ENCODE data around the gene MRPL18.
A peak's percentile ranks its signal among the peaks of the same experiment; 100 is the strongest.

MRPL18 gene

GRCh38 chr6:159837511-159837910 is 47.2 kb downstream of the MRPL18 start:
- no peak for ATAC-seq

GRCh38 chr6:159838020-159838744 is 47.9 kb downstream of the MRPL18 start:
- ATAC-seq = no peak
- TF ChIP-seq TCF4 (CRISPR knock-in tag; IDR thresholded peaks at IDR 0.05; ENCODE audit: borderline replicate concordance) (no peak), RARB (CRISPR knock-in tag; IDR thresholded peaks at IDR 0.05) (no peak), CSDC2 (CRISPR knock-in tag; IDR thresholded peaks at IDR 0.05) (no peak), TSHZ2 (CRISPR knock-in tag; IDR thresholded peaks at IDR 0.05) (no peak), ARNTL (CRISPR knock-in tag; IDR thresholded peaks at IDR 0.05; ENCODE audit: borderline replicate concordance, low read depth) (no peak), ZFP30 (CRISPR knock-in tag; IDR thresholded peaks at IDR 0.05) (no peak), TOX (CRISPR knock-in tag; IDR thresholded peaks at IDR 0.05; ENCODE audit: borderline replicate concordance) (no peak), OSR1 (CRISPR knock-in tag; IDR thresholded peaks at IDR 0.05) (no peak), BACH2 (CRISPR knock-in tag; IDR thresholded peaks at IDR 0.05; ENCODE audit: borderline replicate concordance) (no peak), ZNF8 (CRISPR knock-in tag; IDR thresholded peaks at IDR 0.05) (no peak), ESRRG (CRISPR knock-in tag; IDR thresholded peaks at IDR 0.05) (no peak), PPARA (CRISPR knock-in tag; IDR thresholded peaks at IDR 0.05; ENCODE audit: borderline replicate concordance) (no peak), ZC3H10 (CRISPR knock-in tag; IDR thresholded peaks at IDR 0.05) (no peak), CSRNP3 (CRISPR knock-in tag; IDR thresholded peaks at IDR 0.05) (no peak), GLIS3 (CRISPR knock-in tag; IDR thresholded peaks at IDR 0.05) (no peak), ZFP3 (CRISPR knock-in tag; IDR thresholded peaks at IDR 0.05) (no peak), ZNF70 (CRISPR knock-in tag; IDR thresholded peaks at IDR 0.05) (no peak)
- TF ChIP-seq, protein P1, sequence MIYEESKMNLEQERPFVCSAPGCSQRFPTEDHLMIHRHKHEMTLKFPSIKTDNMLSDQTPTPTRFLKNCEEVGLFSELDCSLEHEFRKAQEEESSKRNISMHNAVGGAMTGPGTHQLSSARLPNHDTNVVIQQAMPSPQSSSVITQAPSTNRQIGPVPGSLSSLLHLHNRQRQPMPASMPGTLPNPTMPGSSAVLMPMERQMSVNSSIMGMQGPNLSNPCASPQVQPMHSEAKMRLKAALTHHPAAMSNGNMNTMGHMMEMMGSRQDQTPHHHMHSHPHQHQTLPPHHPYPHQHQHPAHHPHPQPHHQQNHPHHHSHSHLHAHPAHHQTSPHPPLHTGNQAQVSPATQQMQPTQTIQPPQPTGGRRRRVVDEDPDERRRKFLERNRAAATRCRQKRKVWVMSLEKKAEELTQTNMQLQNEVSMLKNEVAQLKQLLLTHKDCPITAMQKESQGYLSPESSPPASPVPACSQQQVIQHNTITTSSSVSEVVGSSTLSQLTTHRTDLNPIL (CRISPR knock-in tag; IDR thresholded peaks at IDR 0.05; ENCODE audit: low read depth) = no peak

More at GRCh38 chr6:159837511-159837910, 47.2 kb downstream of the MRPL18 start:
- TF ChIP-seq ZFP3 (CRISPR knock-in tag; IDR thresholded peaks at IDR 0.05) (no peak), TOX (CRISPR knock-in tag; IDR thresholded peaks at IDR 0.05; ENCODE audit: borderline replicate concordance) (no peak), ZNF8 (CRISPR knock-in tag; IDR thresholded peaks at IDR 0.05) (no peak), CSRNP3 (CRISPR knock-in tag; IDR thresholded peaks at IDR 0.05) (no peak), ESRRG (CRISPR knock-in tag; IDR thresholded peaks at IDR 0.05) (no peak), BACH2 (CRISPR knock-in tag; IDR thresholded peaks at IDR 0.05; ENCODE audit: borderline replicate concordance) (no peak), ZNF565 (CRISPR knock-in tag; conservative IDR thresholded peaks at IDR 0.05; ENCODE audit: low read depth) (no peak), ZFP30 (CRISPR knock-in tag; IDR thresholded peaks at IDR 0.05) (no peak)
- TF ChIP-seq, protein P2, sequence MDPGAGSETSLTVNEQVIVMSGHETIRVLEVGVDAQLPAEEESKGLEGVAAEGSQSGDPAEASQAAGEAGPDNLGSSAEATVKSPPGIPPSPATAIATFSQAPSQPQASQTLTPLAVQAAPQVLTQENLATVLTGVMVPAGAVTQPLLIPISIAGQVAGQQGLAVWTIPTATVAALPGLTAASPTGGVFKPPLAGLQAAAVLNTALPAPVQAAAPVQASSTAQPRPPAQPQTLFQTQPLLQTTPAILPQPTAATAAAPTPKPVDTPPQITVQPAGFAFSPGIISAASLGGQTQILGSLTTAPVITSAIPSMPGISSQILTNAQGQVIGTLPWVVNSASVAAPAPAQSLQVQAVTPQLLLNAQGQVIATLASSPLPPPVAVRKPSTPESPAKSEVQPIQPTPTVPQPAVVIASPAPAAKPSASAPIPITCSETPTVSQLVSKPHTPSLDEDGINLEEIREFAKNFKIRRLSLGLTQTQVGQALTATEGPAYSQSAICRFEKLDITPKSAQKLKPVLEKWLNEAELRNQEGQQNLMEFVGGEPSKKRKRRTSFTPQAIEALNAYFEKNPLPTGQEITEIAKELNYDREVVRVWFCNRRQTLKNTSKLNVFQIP (CRISPR knock-in tag; IDR thresholded peaks at IDR 0.05; ENCODE audit: borderline replicate concordance, low read depth) = no peak

DNA sequence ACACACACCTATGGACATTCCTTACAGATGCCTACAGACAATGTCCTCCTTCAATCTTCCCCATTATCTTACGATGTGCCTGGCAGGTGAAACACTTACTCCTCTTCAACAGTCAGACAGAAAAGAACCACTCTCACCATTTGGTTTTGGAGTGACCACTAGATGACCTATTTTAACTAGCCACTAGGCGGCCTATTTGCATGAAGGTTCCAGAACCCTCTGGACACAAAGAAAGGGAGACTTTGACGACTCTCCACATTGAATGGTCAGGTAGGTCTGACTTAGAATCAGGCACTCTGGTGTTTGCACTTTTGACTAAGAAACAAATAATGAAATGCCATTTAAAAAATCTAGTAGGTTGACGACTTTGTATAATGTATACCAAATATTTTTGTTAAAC is 51.8 kb downstream of the MRPL18 start:
- peak; percentile 67 for ATAC-seq
- TF ChIP-seq TCF4 (CRISPR knock-in tag; IDR thresholded peaks at IDR 0.05; ENCODE audit: borderline replicate concordance) (no peak), ZNF565 (CRISPR knock-in tag; conservative IDR thresholded peaks at IDR 0.05; ENCODE audit: low read depth) (no peak), ESRRG (CRISPR knock-in tag; IDR thresholded peaks at IDR 0.05) (no peak), ARNTL (CRISPR knock-in tag; IDR thresholded peaks at IDR 0.05; ENCODE audit: borderline replicate concordance, low read depth) (no peak), CSRNP3 (CRISPR knock-in tag; IDR thresholded peaks at IDR 0.05) (no peak), ZNF70 (CRISPR knock-in tag; IDR thresholded peaks at IDR 0.05) (no peak), ZFP3 (CRISPR knock-in tag; IDR thresholded peaks at IDR 0.05) (no peak), ISL1 (CRISPR knock-in tag; IDR thresholded peaks at IDR 0.05) (no peak), BACH2 (CRISPR knock-in tag; IDR thresholded peaks at IDR 0.05; ENCODE audit: borderline replicate concordance) (no peak), PATZ1 (CRISPR knock-in tag; IDR thresholded peaks at IDR 0.05; ENCODE audit: borderline replicate concordance) (no peak)

Measured in SK-N-SH treated with all-trans-retinoic acid at 6 μM for 48 hours (cell line).